H1 (cell line): ENCODE data around the gene SLC28A1. TPM values are rescaled to one million over a fixed set of nuclear protein-coding genes. Genes with fewer than 3 reads are reported as not detected.

Source experiments
- CTCF ChIA-PET: fragments of 300-600 bp; sonication (Branson Sonifier 250); formaldehyde crosslinking; loops from one replicate; lab custom pipeline; 2021; ENCODE audit not compliant: partially characterized antibody; lab: Charles Lee
- POLR2A ChIA-PET: fragments of 300-600 bp; sonication (Branson Sonifier 250); formaldehyde crosslinking; loops from one replicate; lab custom pipeline; 2021; ENCODE audit warnings: inconsistent platforms; ENCODE audit not compliant: partially characterized antibody; lab: Charles Lee
- DNase-seq, 2 experiments: peaks; one replicate each; pipeline versions ENCODE4 v3.0.0 to v3.0.0-alpha.2; 2010 to 2022; ENCODE audit warnings: low spot score in 2 of 2, low read depth in 1 of 2, mixed read lengths in 1 of 2
- FAIRE-seq: peaks from 2 replicates; lab custom pipeline; 2011; peaks lifted over from hg19 to GRCh38; lab: Jason Lieb, UNC
- H2AFZ ChIP-seq: 2 replicates; pipeline ENCODE4 v1.8.1; 2012; ENCODE audit warnings: low read length, inconsistent platforms
- H2AK5ac ChIP-seq: 2 replicates; pipeline ENCODE4 v1.6.1; 2013; ENCODE audit warnings: low read depth, low read length
- H2BK120ac ChIP-seq: replicated peaks from 2 replicates; pipeline ENCODE3; 2013; ENCODE audit warnings: low read depth, low read length, inconsistent platforms
- H2BK12ac ChIP-seq: 2 replicates; pipeline ENCODE4 v1.6.1; 2013; ENCODE audit warnings: low read depth, low read length
- H2BK15ac ChIP-seq: 2 replicates; pipeline ENCODE4 v1.6.1; 2013; ENCODE audit warnings: low read length
- H2BK20ac ChIP-seq: 2 replicates; pipeline ENCODE4 v1.6.1; 2013; ENCODE audit warnings: low read length
- H2BK5ac ChIP-seq: 2 replicates; pipeline ENCODE4 v1.6.1; 2013; ENCODE audit warnings: low read depth, low read length
- H3K14ac ChIP-seq: 2 replicates; pipeline ENCODE4 v1.6.1; 2013; ENCODE audit warnings: inconsistent platforms; ENCODE audit not compliant: insufficient read length
- H3K18ac ChIP-seq: 2 replicates; pipeline ENCODE4 v1.6.1; 2013; ENCODE audit warnings: low read length; ENCODE audit errors: extremely low read depth
- H3K23ac ChIP-seq: 2 replicates; pipeline ENCODE4 v1.6.1; 2013; ENCODE audit warnings: inconsistent platforms; ENCODE audit not compliant: insufficient read length
- H3K23me2 ChIP-seq: 2 replicates; pipeline ENCODE4 v1.6.1; 2013; ENCODE audit warnings: low read depth, low read length
- H3K27ac ChIP-seq: 2 replicates; pipeline ENCODE4 v1.6.1; 2011; ENCODE audit warnings: low read depth, low read length, inconsistent platforms
- H3K27me3 ChIP-seq, 4 experiments: replicated peaks in 1 of 4; 1 replicate in 1 of 4; 2 replicates in 3 of 4; pipeline versions ENCODE4 v1.6.1 to v1.8.1; 2011 to 2013; ENCODE audit warnings: low read length in 3 of 4, mild to moderate bottlenecking in 3 of 4, inconsistent platforms in 2 of 4, mixed read lengths in 2 of 4, moderate library complexity in 1 of 4; ENCODE audit not compliant: control insufficient read depth in 3 of 4, insufficient read depth in 3 of 4; ENCODE audit errors: extremely low read depth in 1 of 4
- H3K36me3 ChIP-seq, 4 experiments: 2 replicates each; pipeline versions ENCODE4 v1.6.1 to v1.8.1; 2011 to 2013; ENCODE audit warnings: mild to moderate bottlenecking in 4 of 4, low read length in 3 of 4, moderate library complexity in 2 of 4, control low read depth in 1 of 4, inconsistent platforms in 1 of 4; ENCODE audit not compliant: insufficient read depth in 4 of 4, control insufficient read depth in 2 of 4
- H3K4ac ChIP-seq: replicated peaks from 2 replicates; pipeline ENCODE3; 2013; ENCODE audit warnings: low read length, low read depth, mixed read lengths, inconsistent platforms; ENCODE audit not compliant: insufficient read length
- H3K4me1 ChIP-seq, 4 experiments: replicated peaks in 1 of 4; 1 replicate in 1 of 4; 2 replicates in 3 of 4; pipeline versions ENCODE4 v1.6.1 to v1.8.1; 2011 to 2013; ENCODE audit warnings: low read length in 3 of 4, inconsistent platforms in 2 of 4, mixed read lengths in 1 of 4; ENCODE audit not compliant: insufficient read depth in 4 of 4, control insufficient read depth in 3 of 4
- H3K4me2 ChIP-seq, 2 experiments: 2 replicates each; pipeline versions ENCODE4 v1.6.1 to v1.8.1; 2011 to 2013; ENCODE audit warnings: low read depth in 2 of 2, low read length in 2 of 2, control low read depth in 1 of 2, inconsistent platforms in 1 of 2, mild to moderate bottlenecking in 1 of 2; ENCODE audit not compliant: insufficient read depth in 1 of 2
- H3K4me3 ChIP-seq, 4 experiments: fragments of 200-600, 300-600 bp in 1 of 4; sonication (generic), shearing (Covaris generic), sonication (Bioruptor Twin) in 1 of 4; 2 replicates each; pipeline versions ENCODE4 v1.5.1 to v1.8.1; 2011 to 2016; ENCODE audit warnings: low read length in 4 of 4, low read depth in 3 of 4, control low read depth in 2 of 4, inconsistent platforms in 2 of 4, mild to moderate bottlenecking in 2 of 4, mixed read lengths in 1 of 4, moderate library complexity in 1 of 4; ENCODE audit not compliant: insufficient read depth in 2 of 4; ENCODE audit errors: extremely low read depth in 1 of 4
- H3K56ac ChIP-seq: replicated peaks from 2 replicates; pipeline ENCODE3; 2013; ENCODE audit warnings: low read depth, mild to moderate bottlenecking, mixed read lengths, low read length, inconsistent platforms; ENCODE audit not compliant: insufficient read length
- H3K79me1 ChIP-seq: 2 replicates; pipeline ENCODE4 v1.6.1; 2013; ENCODE audit warnings: low read depth, low read length, control low read depth
- H3K79me2 ChIP-seq, 2 experiments: 2 replicates each; pipeline versions ENCODE4 v1.6.1 to v1.8.1; 2012 to 2013; ENCODE audit warnings: low read length in 2 of 2, mild to moderate bottlenecking in 2 of 2, inconsistent platforms in 1 of 2; ENCODE audit not compliant: insufficient read depth in 2 of 2, control insufficient read depth in 1 of 2
- H3K9ac ChIP-seq, 4 experiments: replicated peaks in 1 of 4; 1 replicate in 1 of 4; 2 replicates in 3 of 4; pipeline versions ENCODE4 v1.6.1 to v1.8.1; 2011 to 2013; ENCODE audit warnings: low read depth in 3 of 4, low read length in 3 of 4, control low read depth in 2 of 4, mild to moderate bottlenecking in 2 of 4, moderate library complexity in 2 of 4, inconsistent platforms in 1 of 4; ENCODE audit errors: extremely low read depth in 1 of 4
- H3K9me3 ChIP-seq, 2 experiments: 2 replicates each; pipeline versions ENCODE4 v1.6.1 to v1.8.1; 2012 to 2013; ENCODE audit warnings: mild to moderate bottlenecking in 2 of 2, moderate library complexity in 2 of 2, control low read depth in 1 of 2, inconsistent platforms in 1 of 2, low read depth in 1 of 2, low read length in 1 of 2, mixed read lengths in 1 of 2; ENCODE audit not compliant: insufficient read depth in 2 of 2
- H4K20me1 ChIP-seq, 2 experiments: replicated peaks in 1 of 2; 2 replicates each; pipeline versions ENCODE3 to v1.8.1; 2011 to 2013; ENCODE audit warnings: inconsistent platforms in 2 of 2, low read length in 2 of 2, mild to moderate bottlenecking in 1 of 2; ENCODE audit not compliant: insufficient read depth in 2 of 2, control insufficient read depth in 1 of 2
- H4K5ac ChIP-seq: 2 replicates; pipeline ENCODE4 v1.6.1; 2013; ENCODE audit warnings: low read length, low read depth, mixed read lengths, inconsistent platforms; ENCODE audit not compliant: insufficient read length
- H4K8ac ChIP-seq: 2 replicates; pipeline ENCODE4 v1.8.0; 2013; ENCODE audit warnings: mild to moderate bottlenecking, moderate library complexity, low read length, inconsistent platforms; ENCODE audit not compliant: insufficient read depth; ENCODE audit errors: extremely low read depth
- H4K91ac ChIP-seq: replicated peaks from 2 replicates; pipeline ENCODE3; 2013; ENCODE audit warnings: low read length, mixed read lengths, inconsistent platforms; ENCODE audit not compliant: insufficient read length
- CBX8 ChIP-seq: fragments of 300-800, 300-1000 bp; sonication (generic); IDR thresholded peaks from 2 replicates; pipeline ENCODE4 v1.7.1; 2016; ENCODE audit warnings: low read depth, low read length, borderline replicate concordance
- HDAC2 ChIP-seq, 2 experiments: fragments of 300-600 bp in 1 of 2; sonication (generic) in 1 of 2; IDR thresholded peaks; 2 replicates each; pipeline ENCODE4 v1.6.1; 2011 to 2012; ENCODE audit warnings: low read depth in 2 of 2, low read length in 2 of 2, mild to moderate bottlenecking in 2 of 2, moderate library complexity in 2 of 2, borderline replicate concordance in 1 of 2, inconsistent platforms in 1 of 2
- WGBS, 2 experiments: shearing (Covaris generic) in 1 of 2; methylation state at CpG; one replicate each; pipeline versions ENCODE4 v1.1.6 to v1.1.7; 2013 to 2015; ENCODE audit warnings: low lambda C conversion rate in 2 of 2, mixed read lengths in 2 of 2, inconsistent platforms in 1 of 2, low coverage in 1 of 2, missing lambda C conversion rate in 1 of 2; ENCODE audit not compliant: insufficient replicate concordance in 2 of 2, insufficient coverage in 1 of 2, insufficient read length in 1 of 2; ENCODE audit errors: extremely low coverage in 1 of 2, missing lambda C conversion rate in 1 of 2; 5-methylcytosine and 5-hydroxymethylcytosine counted together
- polyA plus RNA-seq, 7 experiments: library from polyadenylated mRNA; depleted of rRNA in 3 of 7; stranded (reverse) in 5 of 7; unstranded in 2 of 7; fragments of >200 nt in 5 of 7; fragments of 200-250 nt in 2 of 7; gene quantifications; 1 replicate in 5 of 7; 2 replicates in 1 of 7; 4 replicates in 1 of 7; pipeline versions ENCODE4 v1.2.1 to v1.2.3, GENCODE V29; 2011 to 2013; ENCODE audit warnings: missing spikeins in 2 of 7, mixed read lengths in 2 of 7
- total RNA-seq: library from RNA; stranded (reverse); fragmentation: NEBNext Ultra II Directional; extraction: Animal tissue kit (Norgen Biotek cat#: 25700); gene quantifications from 2 replicates; pipeline ENCODE4 v1.2.1, GENCODE V29; 2021

The SLC28A1 gene
- total and polyA plus RNA-seq, 2 of the 8 experiments (the other 6 are each of a cell fraction or from before 2014, with no cell fraction given) = 0.09 TPM; not detected in 1

DNA sequence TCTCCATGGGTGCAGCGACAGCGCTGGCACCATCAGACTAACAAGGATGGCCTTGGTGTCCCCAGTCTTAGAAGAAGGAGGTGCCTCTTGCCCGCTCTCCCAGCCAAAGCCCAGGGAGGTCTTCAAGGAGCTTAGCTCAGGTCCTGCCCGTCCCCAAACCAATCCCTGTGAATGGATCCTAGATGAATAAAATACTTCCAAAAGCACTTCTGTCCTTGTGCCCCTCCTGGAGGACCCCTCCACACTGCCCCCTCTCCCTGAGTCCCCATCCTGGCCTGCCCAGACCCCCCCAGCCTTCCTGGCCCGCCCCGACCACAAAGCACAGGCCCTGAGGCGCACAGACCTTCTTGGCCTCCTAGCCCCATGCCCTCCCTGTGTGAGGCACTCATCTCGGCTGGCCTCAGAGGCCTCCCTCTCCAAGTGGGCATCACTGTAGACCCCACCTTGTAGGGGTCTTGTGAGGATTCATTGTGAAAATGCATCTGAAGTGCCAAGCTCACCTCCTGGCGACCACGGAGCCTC lies 8.4 kb downstream of the SLC28A1 start:
- Histone ChIP-seq H3K4ac (no peak overlapping the region), H3K23me2 (no peaks in the 10 kb centered on the region), H3K4me3 (no peak overlapping the region), H3K4me1 (peaks cover 0 to 8% (median 1%) of the 10 kb centered on the region in 4 experiments; a peak in 4 of 7 replicates), H3K27me3 (0 out of 7 replicates have a peak, but pooled peaks cover 0 to 3% (median 0%) of the 10 kb centered on the region in 4 experiments), H2BK12ac (no peak overlapping the region), H4K91ac (no peak overlapping the region), H3K14ac (no peak overlapping the region), H2BK120ac (no peak overlapping the region), H4K8ac (no peak overlapping the region), H3K4me2 (no peak overlapping the region), H3K18ac (no peak overlapping the region), H4K5ac (no peak overlapping the region), H2BK15ac (no peak overlapping the region), H4K20me1 (no peaks in the 10 kb centered on the region), H3K79me1 (no peaks in the 10 kb centered on the region), H2BK20ac (no peak overlapping the region), H3K9me3 (no peaks in the 10 kb centered on the region), H3K23ac (no peak overlapping the region), H2AK5ac (no peak overlapping the region), H2AFZ (no peak overlapping the region), H3K56ac (no peak overlapping the region), H3K36me3 (no peaks in the 10 kb centered on the region), H3K79me2 (no peaks in the 10 kb centered on the region), H3K9ac (no peak overlapping the region), H3K27ac (no peak overlapping the region), H2BK5ac (no peak overlapping the region)
- POLR2A ChIA-PET = interaction anchor here (0.7 kb wide), 1 partner anchor 16 kb away, joined by 3 read pairs; no protein-coding TSS in a partner anchor
- FAIRE-seq (no peak), DNase-seq (no peak)
- WGBS, 2 experiments = 94% methylated on average over 10 of the region's 10 CpGs; no CpG with 5 or more reads in 1 of the 2 experiments
- TF ChIP-seq HDAC2 (IDR thresholded peaks at IDR 0.05; ENCODE audit: borderline replicate concordance in 1 of 2, low read depth in 2 of 2, low read length in 2 of 2) (no peak), CBX8 (no peak)
- CTCF ChIA-PET = interaction anchor here (0.7 to 1.5 kb wide), 7 partner anchors 9 to 322 kb away, joined by 3 to 8 read pairs (median 3); no protein-coding TSS in a partner anchor
